GM12873 (cell line): ENCODE results near the gene RAPGEF2.

Experiments
- TF ChIP-seq, protein P1 (sequence below): IDR thresholded peaks from 2 replicates; pipeline ENCODE4 v1.5.1; 2012; ENCODE audit warnings: low read depth, mild to moderate bottlenecking, moderate library complexity, low read length, control low read depth; ENCODE audit not compliant: insufficient read depth; ENCODE audit errors: missing control alignments

RAPGEF2 gene

DNA sequence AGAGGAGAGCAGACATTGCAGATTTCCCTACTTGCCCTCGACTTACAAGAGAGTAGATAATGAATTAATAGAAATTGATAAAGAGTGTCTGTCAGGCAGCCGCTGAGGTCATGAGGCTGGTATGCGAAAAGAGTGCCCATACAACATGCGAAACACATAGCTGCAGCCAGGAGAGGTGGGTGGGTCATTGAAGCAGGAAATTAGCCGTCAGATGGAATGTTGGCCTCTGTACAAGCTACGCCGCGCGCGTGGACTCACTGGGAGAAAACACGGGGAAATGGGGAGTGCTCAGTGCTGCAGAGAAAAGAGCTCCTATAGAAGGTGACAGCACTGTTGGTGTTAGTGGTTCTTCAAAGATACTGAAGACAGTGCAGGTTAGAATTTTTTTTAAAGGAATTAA is 125.1 kb downstream of the RAPGEF2 start:
- TF ChIP-seq, protein P1, sequence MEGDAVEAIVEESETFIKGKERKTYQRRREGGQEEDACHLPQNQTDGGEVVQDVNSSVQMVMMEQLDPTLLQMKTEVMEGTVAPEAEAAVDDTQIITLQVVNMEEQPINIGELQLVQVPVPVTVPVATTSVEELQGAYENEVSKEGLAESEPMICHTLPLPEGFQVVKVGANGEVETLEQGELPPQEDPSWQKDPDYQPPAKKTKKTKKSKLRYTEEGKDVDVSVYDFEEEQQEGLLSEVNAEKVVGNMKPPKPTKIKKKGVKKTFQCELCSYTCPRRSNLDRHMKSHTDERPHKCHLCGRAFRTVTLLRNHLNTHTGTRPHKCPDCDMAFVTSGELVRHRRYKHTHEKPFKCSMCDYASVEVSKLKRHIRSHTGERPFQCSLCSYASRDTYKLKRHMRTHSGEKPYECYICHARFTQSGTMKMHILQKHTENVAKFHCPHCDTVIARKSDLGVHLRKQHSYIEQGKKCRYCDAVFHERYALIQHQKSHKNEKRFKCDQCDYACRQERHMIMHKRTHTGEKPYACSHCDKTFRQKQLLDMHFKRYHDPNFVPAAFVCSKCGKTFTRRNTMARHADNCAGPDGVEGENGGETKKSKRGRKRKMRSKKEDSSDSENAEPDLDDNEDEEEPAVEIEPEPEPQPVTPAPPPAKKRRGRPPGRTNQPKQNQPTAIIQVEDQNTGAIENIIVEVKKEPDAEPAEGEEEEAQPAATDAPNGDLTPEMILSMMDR = no peak

DNA sequence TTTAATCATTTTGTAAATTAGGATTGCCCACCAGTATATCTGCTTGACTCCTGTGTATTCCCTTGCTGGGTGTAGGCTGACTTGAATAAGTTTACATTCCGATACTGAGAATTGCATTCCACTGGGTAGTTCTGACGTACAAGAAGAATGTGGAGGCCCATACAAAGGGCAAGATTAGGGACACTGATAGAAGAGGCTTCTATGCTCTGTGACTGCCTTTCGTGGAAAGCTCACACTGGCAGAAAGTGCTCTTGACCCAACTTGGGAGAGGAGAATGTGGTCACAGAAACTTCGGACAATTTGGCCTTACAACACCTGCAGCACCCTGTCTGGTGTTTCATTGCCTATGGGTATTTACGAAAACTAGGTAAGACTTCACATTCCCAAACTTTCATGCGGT is 126.3 kb downstream of the RAPGEF2 start:
- TF ChIP-seq, protein P1 = no peak

DNA sequence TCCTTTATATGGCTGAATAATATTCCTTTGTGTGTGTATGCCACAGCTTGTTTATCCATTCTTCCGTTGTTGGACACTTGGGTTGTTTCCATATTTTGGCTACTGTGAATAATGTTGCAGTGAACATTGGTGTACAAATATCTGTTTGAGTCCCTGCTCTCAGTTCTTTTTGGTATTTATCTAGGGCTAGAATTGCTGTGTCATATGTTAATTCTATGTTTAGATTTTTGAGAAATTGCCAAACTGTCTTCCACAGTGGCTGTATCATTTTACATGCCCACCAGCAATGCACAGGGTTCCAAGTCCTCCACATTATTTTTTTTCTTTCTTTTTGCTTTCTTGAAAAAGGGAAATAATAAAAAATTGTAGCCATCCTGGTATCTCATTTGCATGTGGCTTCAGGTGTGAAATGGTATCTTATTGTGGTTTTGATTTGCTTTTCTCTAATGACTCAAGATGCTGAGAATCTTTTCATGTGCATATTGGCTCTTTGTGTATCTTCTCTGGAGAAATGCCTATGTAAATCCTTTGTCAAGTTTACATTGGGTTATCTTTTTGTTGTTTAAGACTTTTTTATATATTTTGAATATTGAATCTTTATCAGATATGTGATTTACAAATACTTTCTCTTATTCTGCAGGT is 129.7 kb downstream of the RAPGEF2 start:
- TF ChIP-seq, protein P1 = no peak

DNA sequence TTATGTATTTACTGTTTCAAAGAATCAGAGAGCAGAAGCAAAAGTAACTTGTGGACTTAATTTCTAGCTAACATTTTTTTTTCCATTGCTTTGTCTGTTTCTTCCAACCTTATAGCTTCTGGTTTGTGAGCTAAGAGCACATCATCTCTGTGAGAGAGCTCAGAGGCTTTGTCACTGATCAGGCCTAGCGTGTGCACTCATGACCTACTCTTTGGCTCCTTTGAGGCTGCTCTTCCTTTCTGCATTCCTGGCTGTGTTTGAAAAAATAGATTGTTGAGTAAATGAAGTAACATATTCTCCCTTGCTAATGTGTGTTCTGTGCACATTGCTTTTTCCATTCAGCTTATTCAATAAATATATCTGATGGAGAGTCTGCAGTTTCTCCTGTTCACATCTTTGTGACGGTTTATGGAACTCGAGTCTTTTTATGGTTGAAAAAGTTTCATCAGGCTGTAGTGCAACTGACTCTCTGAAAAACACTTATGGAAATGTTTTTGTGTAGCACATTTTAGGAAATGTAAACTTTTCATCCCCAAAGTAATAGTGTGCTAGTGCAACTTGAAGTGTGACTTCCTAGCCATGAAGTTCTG is 133.0 kb downstream of the RAPGEF2 start:
- TF ChIP-seq, protein P1 = no peak

DNA sequence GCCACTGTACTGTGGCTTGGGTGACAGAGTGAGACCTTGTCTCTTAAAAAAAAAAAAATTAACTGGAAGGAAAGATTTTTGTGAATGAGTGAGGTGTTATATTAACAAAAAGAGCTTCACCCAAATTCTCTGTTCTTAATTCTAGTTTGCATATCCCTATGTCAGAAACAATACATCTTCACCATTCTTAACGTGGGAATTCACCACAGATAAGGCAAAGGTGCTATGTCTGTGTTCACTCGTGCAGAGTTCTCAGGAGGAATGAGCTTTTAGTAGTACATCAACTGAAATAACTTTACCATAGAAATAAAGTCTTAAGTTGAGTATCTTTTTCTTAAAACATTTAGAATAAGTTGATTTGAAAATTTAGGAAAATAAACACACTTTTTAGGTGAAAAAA is 135.1 kb downstream of the RAPGEF2 start:
- TF ChIP-seq, protein P1 = no peak

DNA sequence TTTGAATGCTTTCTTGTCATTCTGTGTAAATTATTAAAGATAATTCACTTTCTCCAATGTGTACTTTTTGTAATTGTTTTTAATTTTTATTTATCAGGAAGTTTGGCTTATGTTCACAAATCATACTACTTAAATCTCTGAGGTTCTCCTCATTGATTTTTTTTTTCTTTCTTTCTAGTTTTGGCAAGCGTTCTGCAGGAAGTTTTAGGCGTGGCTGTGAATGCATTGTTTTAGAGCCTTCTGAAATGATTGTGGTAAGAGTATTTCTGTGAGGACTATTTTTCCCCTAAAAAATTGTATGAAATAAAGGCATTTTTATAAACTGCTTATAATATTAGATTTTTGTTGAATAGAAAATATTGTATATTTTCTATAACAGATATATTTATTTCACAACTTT is 135.8 kb downstream of the RAPGEF2 start:
- TF ChIP-seq, protein P1 = no peak

DNA sequence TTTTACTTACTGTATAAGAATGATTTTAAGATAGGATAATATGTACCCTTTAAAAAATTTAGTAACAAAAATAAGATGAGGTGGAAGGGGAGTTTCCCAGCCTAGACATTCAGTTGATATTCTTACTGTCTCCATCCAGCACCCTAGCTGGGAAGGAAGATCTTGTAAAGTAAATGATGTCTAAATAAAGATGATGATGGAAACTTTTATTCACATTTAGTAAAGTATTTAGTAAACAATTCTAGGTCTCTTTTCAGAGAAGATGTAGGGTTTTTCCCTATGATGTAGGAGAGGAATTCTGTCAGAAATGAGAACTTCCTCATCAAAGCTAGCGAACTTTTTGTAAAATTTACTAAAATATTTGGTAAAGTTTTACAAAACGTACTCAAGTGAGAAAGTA is 136.8 kb downstream of the RAPGEF2 start:
- TF ChIP-seq, protein P1 = no peak
